Hepatocyte (in vitro differentiated cells): Measurements from ENCODE around the gene MUC21. TPM values are rescaled to one million over a fixed set of nuclear protein-coding genes. Genes with fewer than 3 reads are reported as not detected.

Experiments used
- DNase-seq: peaks from one replicate; pipeline ENCODE4 v3.0.0-alpha.2; 2016; ENCODE audit warnings: low spot score
- H2AFZ ChIP-seq: fragments of 200-600 bp; sonication (generic); 2 replicates; pipeline ENCODE4 v1.6.0; 2016; ENCODE audit warnings: antibody characterized with exemption, mild to moderate bottlenecking
- H3K27ac ChIP-seq: fragments of 200-600 bp; sonication (generic); 2 replicates; pipeline ENCODE4 v1.5.1; 2016; ENCODE audit warnings: mild to moderate bottlenecking
- H3K27me3 ChIP-seq: fragments of 200-600 bp; sonication (generic); 2 replicates; pipeline ENCODE4 v1.6.1; 2016
- H3K36me3 ChIP-seq: fragments of 200-600 bp; sonication (generic); replicated peaks from 2 replicates; pipeline ENCODE4 v1.5.1; 2016; ENCODE audit warnings: low read depth; ENCODE audit not compliant: insufficient read depth
- H3K4me1 ChIP-seq: fragments of 200-600 bp; sonication (generic); 2 replicates; pipeline ENCODE4 v1.5.1; 2016; ENCODE audit warnings: mild to moderate bottlenecking, moderate library complexity; ENCODE audit not compliant: insufficient read depth
- H3K4me2 ChIP-seq: fragments of 200-600 bp; sonication (generic); 2 replicates; pipeline ENCODE4 v1.6.0; 2016
- H3K4me3 ChIP-seq: fragments of 200-600 bp; sonication (generic); 2 replicates; pipeline ENCODE4 v1.5.1; 2016; ENCODE audit warnings: mild to moderate bottlenecking
- H3K79me2 ChIP-seq: fragments of 200-600 bp; sonication (generic); 2 replicates; pipeline ENCODE4 v1.6.0; 2017; ENCODE audit warnings: mild to moderate bottlenecking
- H3K9me2 ChIP-seq: fragments of 200-600 bp; sonication (generic); replicated peaks from 2 replicates; pipeline ENCODE4 v1.6.0; 2017; ENCODE audit warnings: mild to moderate bottlenecking; ENCODE audit not compliant: insufficient read depth
- H3K9me3 ChIP-seq: fragments of 200-600 bp; sonication (generic); 2 replicates; pipeline ENCODE4 v1.5.1; 2016; ENCODE audit warnings: low read depth, mild to moderate bottlenecking
- H4K20me1 ChIP-seq: fragments of 200-600 bp; sonication (generic); 2 replicates; pipeline ENCODE4 v1.6.0; 2016; ENCODE audit warnings: mild to moderate bottlenecking; ENCODE audit not compliant: insufficient read depth, poor library complexity, severe bottlenecking
- EZH2 ChIP-seq: fragments of 200-600 bp; sonication (generic); IDR thresholded peaks from 2 replicates; pipeline ENCODE4 v1.6.1; 2016; ENCODE audit warnings: antibody characterized with exemption, mild to moderate bottlenecking, borderline replicate concordance
- EZH2phosphoT487 ChIP-seq: fragments of 200-600 bp; sonication (generic); IDR thresholded peaks from one replicate; pipeline ENCODE4 v1.6.1; 2018; ENCODE audit warnings: antibody characterized with exemption, mild to moderate bottlenecking, low read depth, moderate library complexity; ENCODE audit not compliant: unreplicated experiment, severe bottlenecking
- WGBS: methylation state at CpG from one replicate; pipeline ENCODE4 v1.1.6; 2016; ENCODE audit warnings: low lambda C conversion rate; ENCODE audit errors: missing lambda C conversion rate; 5-methylcytosine and 5-hydroxymethylcytosine counted together
- polyA plus RNA-seq: library from polyadenylated mRNA; unstranded; fragments of >200 nt; fragmentation: Nextera tagmentation; extraction: Ambion mirVana; gene quantifications from 2 replicates; pipeline ENCODE4 v1.2.1, GENCODE V29; 2016
- total RNA-seq: library from RNA; depleted of rRNA; stranded (reverse); fragments of >200 nt; gene quantifications from 2 replicates; pipeline ENCODE4 v1.2.3, GENCODE V29; 2014
- TF ChIP-seq, protein P1 (sequence below): fragments of 200-600 bp; sonication (generic); IDR thresholded peaks from 2 replicates; pipeline ENCODE4 v1.5.1; 2016; ENCODE audit warnings: antibody characterized with exemption, mild to moderate bottlenecking; ENCODE audit not compliant: poor library complexity

The MUC21 gene
- total and polyA plus RNA-seq, 2 experiments from 2014 or later: not detected

GRCh38 chr6:31038559-31038958 lies 55.0 kb downstream of the MUC21 start:
- no peak overlapping the region for H3K4me3 ChIP-seq
- H3K9me3 ChIP-seq: no peaks in the 10 kb centered on the region
- H3K4me1 ChIP-seq: no peaks in the 10 kb centered on the region
- WGBS: 92% methylated on average over 8 of the region's 8 CpGs
- TF ChIP-seq, protein P1, sequence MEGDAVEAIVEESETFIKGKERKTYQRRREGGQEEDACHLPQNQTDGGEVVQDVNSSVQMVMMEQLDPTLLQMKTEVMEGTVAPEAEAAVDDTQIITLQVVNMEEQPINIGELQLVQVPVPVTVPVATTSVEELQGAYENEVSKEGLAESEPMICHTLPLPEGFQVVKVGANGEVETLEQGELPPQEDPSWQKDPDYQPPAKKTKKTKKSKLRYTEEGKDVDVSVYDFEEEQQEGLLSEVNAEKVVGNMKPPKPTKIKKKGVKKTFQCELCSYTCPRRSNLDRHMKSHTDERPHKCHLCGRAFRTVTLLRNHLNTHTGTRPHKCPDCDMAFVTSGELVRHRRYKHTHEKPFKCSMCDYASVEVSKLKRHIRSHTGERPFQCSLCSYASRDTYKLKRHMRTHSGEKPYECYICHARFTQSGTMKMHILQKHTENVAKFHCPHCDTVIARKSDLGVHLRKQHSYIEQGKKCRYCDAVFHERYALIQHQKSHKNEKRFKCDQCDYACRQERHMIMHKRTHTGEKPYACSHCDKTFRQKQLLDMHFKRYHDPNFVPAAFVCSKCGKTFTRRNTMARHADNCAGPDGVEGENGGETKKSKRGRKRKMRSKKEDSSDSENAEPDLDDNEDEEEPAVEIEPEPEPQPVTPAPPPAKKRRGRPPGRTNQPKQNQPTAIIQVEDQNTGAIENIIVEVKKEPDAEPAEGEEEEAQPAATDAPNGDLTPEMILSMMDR: no peak
- TF ChIP-seq EZH2phosphoT487: no peak
- TF ChIP-seq EZH2: no peak
- no peak overlapping the region for H3K4me2 ChIP-seq
- H2AFZ ChIP-seq: no peak overlapping the region
- H3K9me2 ChIP-seq: no peaks in the 10 kb centered on the region
- no peaks in the 10 kb centered on the region for H3K36me3 ChIP-seq
- H3K79me2 ChIP-seq: no peaks in the 10 kb centered on the region
- no peaks in the 10 kb centered on the region for H3K27me3 ChIP-seq
- H3K27ac ChIP-seq: no peak overlapping the region
- H4K20me1 ChIP-seq: no peaks in the 10 kb centered on the region
- DNase-seq: no peak

Other genes with a start within 250 kb of the MUC21 start
- gene FLOT1, start 241.0 kb upstream of the MUC21 start, total RNA-seq: 93.5 and 103 TPM in 2 replicates
- 144 and 148 TPM in 2 replicates for gene FLOT1, start 241.0 kb upstream of the MUC21 start, polyA plus RNA-seq
- 173 and 193 TPM in 2 replicates for gene IER3, start 239.2 kb upstream of the MUC21 start, total RNA-seq
- gene IER3, start 239.2 kb upstream of the MUC21 start, polyA plus RNA-seq: 158 and 159 TPM in 2 replicates
- gene DDR1, start 99.2 kb upstream of the MUC21 start, total RNA-seq: 67.4 and 94.4 TPM in 2 replicates
- 94.4 and 104 TPM in 2 replicates for gene DDR1, start 99.2 kb upstream of the MUC21 start, polyA plus RNA-seq
- 15.2 and 26.0 TPM in 2 replicates for gene GTF2H4, start 75.5 kb upstream of the MUC21 start, total RNA-seq
- 13.6 and 14.0 TPM in 2 replicates for gene GTF2H4, start 75.5 kb upstream of the MUC21 start, polyA plus RNA-seq
- gene VARS2, start 69.5 kb upstream of the MUC21 start, total RNA-seq: 23.1 and 36.9 TPM in 2 replicates
- gene VARS2, start 69.5 kb upstream of the MUC21 start, polyA plus RNA-seq: 20.8 and 21.6 TPM in 2 replicates
- gene SFTA2, start 51.5 kb upstream of the MUC21 start, total RNA-seq: 1.1 TPM in 1 of 2 replicates, not detected in the other
- 8.8 and 9.5 TPM in 2 replicates for gene SFTA2, start 51.5 kb upstream of the MUC21 start, polyA plus RNA-seq
- 0.04 and 0.13 TPM in 2 replicates for gene MUCL3, start 42.7 kb upstream of the MUC21 start, total RNA-seq
- gene MUCL3, start 42.7 kb upstream of the MUC21 start, polyA plus RNA-seq: 0.11 and 0.34 TPM in 2 replicates
- 0.03 TPM in 1 of 2 replicates, not detected in the other for gene MUC22, start 26.8 kb downstream of the MUC21 start, total RNA-seq
- gene MUC22, start 26.8 kb downstream of the MUC21 start, polyA plus RNA-seq: not detected in 2 replicates
- not detected in 2 replicates for gene C6orf15, start 128.9 kb downstream of the MUC21 start, total RNA-seq
- not detected in 2 replicates for gene C6orf15, start 128.9 kb downstream of the MUC21 start, polyA plus RNA-seq
- 0.80 and 1.4 TPM in 2 replicates for gene PSORS1C1, start 131.1 kb downstream of the MUC21 start, total RNA-seq
- gene PSORS1C1, start 131.1 kb downstream of the MUC21 start, polyA plus RNA-seq: 3.9 and 4.6 TPM in 2 replicates
- 0.20 TPM in 1 of 2 replicates, not detected in the other for gene CDSN, start 136.7 kb downstream of the MUC21 start, total RNA-seq
- not detected in 2 replicates for gene CDSN, start 136.7 kb downstream of the MUC21 start, polyA plus RNA-seq
- not detected in 2 replicates for gene PSORS1C2, start 155.3 kb downstream of the MUC21 start, total RNA-seq
- gene PSORS1C2, start 155.3 kb downstream of the MUC21 start, polyA plus RNA-seq: not detected in 2 replicates
- 7.9 and 8.9 TPM in 2 replicates for gene CCHCR1, start 174.1 kb downstream of the MUC21 start, total RNA-seq
- gene CCHCR1, start 174.1 kb downstream of the MUC21 start, polyA plus RNA-seq: 6.1 and 13.3 TPM in 2 replicates
- 6.3 and 6.7 TPM in 2 replicates for gene TCF19, start 174.9 kb downstream of the MUC21 start, total RNA-seq
- 5.0 and 7.4 TPM in 2 replicates for gene TCF19, start 174.9 kb downstream of the MUC21 start, polyA plus RNA-seq
- gene POU5F1, start 187.0 kb downstream of the MUC21 start, total RNA-seq: 1.1 and 2.1 TPM in 2 replicates
- 0.94 and 1.8 TPM in 2 replicates for gene POU5F1, start 187.0 kb downstream of the MUC21 start, polyA plus RNA-seq